IPS DF 4.7 (cell line): ENCODE data around the gene CELF4.
A peak's percentile ranks its signal among the peaks of the same experiment; 100 is the strongest.

Experiments used
- DNase-seq: peaks from one replicate; pipeline ENCODE4 v3.0.0-alpha.2; 2013; ENCODE audit warnings: low spot score; ENCODE audit errors: extremely low read depth

Gene CELF4

GRCh38 chr18:37565101-37565976 lies at the start of gene CELF4:
Gene CELF4 (minus strand): TSS chr18:37565798.
- DNase-seq = no peak

GRCh38 chr18:37613253-37613565 lies 47.6 kb upstream of the CELF4 start:
- no peak for DNase-seq

GRCh38 chr18:37612524-37613252 lies 47.1 kb upstream of the CELF4 start:
- no peak for DNase-seq

- no peak for DNase-seq
Measured at GRCh38 chr18:37611614-37612279, 46.1 kb upstream of the CELF4 start.

- no peak for DNase-seq
Measured at GRCh38 chr18:37608876-37609275, 43.3 kb upstream of the CELF4 start.

- no peak for DNase-seq
Measured at GRCh38 chr18:37607281-37607680, 41.7 kb upstream of the CELF4 start.

- no peak for DNase-seq
Measured at GRCh38 chr18:37604032-37604431, 38.4 kb upstream of the CELF4 start.

GRCh38 chr18:37598966-37599896 lies 33.6 kb upstream of the CELF4 start:
- no peak for DNase-seq

GRCh38 chr18:37598396-37598795 lies 32.8 kb upstream of the CELF4 start:
- DNase-seq = no peak

- no peak for DNase-seq
Measured at GRCh38 chr18:37590346-37590745, 24.7 kb upstream of the CELF4 start.

- no peak for DNase-seq
Measured at GRCh38 chr18:37588289-37588688, 22.7 kb upstream of the CELF4 start.

- DNase-seq = no peak
Measured at GRCh38 chr18:37586656-37587225, 21.1 kb upstream of the CELF4 start.

- DNase-seq = no peak
Measured at GRCh38 chr18:37584952-37585695, 19.5 kb upstream of the CELF4 start.

GRCh38 chr18:37584217-37584616 lies 18.6 kb upstream of the CELF4 start:
- no peak for DNase-seq

- no peak for DNase-seq
Measured at GRCh38 chr18:37582261-37582660, 16.7 kb upstream of the CELF4 start.

- no peak for DNase-seq
Measured at GRCh38 chr18:37578886-37579513, 13.4 kb upstream of the CELF4 start.

GRCh38 chr18:37578182-37578678 lies 12.6 kb upstream of the CELF4 start:
- no peak for DNase-seq

- peak; percentile 89 for DNase-seq
Measured at GRCh38 chr18:37577051-37577611, 11.5 kb upstream of the CELF4 start.

GRCh38 chr18:37575646-37576045 lies 10.0 kb upstream of the CELF4 start:
- DNase-seq = no peak
